ENCODE results near the gene GCSAM. TPM values are rescaled to one million over a fixed set of nuclear protein-coding genes. Genes with fewer than 3 reads are reported as not detected.

Gene GCSAM
- polyA plus RNA-seq, 4 donors = 1.4 to 1.8 (median 1.5) TPM

DNA sequence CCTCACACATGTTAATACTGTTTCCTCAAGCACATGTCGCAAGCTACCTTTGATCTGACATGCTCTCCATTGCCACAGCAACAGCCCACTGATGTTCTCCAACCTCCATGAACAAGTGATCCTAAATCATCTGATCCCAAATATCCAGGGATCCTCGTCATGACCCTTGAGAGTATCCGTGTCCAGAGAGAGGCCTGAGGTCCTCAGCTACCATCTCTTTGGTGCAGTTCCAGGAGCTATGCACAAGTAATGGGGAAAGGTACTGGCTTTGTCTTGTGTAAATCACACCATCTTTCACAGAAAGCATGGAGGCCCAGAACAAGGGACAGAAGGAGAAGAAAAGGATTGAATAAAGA, 2.4 kb downstream of the GCSAM start:
- no peak for DNase-seq (ENCODE audit: low read depth in 4 of 4, low spot score in 3 of 4)

DNA sequence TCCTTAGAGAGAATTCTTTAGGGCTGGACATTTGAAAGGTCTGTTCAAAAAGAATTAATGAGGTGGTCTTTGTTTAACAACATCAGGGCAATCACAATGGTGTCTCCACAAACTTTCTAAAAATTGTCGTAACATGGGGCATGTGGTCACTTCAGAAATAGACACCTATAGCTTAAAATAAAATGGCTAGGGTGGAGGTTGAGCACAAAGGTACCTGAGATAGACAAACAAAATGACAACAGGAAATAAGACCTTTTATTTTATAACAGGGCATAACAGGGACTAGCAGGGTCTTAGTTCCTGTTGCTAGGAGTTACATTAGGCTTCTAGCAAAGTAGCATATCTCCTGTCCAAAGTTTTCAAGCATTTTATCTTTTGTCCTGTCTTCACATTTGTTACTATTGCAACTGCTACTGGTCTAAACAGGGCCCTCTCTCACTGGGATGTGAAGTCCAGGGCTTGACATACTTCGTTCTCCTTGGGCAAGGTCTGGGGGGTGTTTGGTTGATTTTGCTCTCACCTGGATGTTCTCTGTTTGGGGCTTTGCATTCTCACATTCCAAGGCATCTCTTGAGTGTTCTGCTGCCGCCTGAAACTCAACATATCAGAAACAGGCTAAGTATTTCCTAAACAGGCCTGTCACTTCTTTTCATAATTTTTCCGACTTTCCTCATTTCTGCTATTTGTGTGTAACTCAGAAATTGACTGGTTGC, 3.0 kb downstream of the GCSAM start:
- no peak for DNase-seq (ENCODE audit: low read depth in 4 of 4, low spot score in 3 of 4)

DNA sequence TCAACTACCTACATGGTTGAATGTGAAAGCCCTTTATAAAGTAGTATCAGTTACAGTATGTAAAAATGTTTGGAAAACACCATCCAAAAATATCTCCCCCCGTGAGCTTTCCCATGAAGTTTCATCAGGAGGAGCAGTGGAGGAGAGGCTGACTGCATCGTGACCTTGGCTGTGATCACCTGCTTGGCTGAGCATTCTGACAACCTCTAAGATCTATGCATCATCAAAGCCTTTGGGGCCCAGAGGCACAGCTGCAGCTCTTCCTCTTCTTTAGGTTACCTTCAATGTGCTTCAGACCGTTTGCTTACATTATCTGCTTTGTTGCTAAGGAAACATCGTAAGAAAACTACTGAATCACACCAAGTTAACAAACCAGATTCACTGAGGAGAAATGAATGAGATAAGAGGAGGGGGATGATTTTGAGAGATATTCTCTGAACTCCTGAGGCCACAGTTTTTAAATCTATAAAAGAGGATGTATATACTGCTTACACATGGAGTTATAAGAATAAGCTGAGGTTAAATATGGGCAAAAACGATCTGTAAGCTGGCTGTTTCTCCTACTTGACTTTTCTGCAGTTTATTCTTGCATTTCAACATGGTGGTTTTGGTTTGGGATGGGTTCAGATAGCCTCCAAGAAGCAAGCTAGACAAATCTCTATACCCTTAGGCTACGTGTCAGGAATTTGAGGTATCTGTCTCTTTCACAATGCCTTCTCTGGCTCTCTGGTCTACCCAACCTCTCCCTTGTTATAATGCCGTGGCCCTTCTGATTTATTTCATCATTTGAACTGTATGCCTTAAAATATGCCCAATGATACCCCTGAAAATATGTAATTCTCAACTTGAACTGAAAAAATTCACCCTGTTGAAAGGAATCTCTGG, 4.0 kb downstream of the GCSAM start:
- DNase-seq (ENCODE audit: low read depth in 4 of 4, low spot score in 3 of 4) = no peak

DNA sequence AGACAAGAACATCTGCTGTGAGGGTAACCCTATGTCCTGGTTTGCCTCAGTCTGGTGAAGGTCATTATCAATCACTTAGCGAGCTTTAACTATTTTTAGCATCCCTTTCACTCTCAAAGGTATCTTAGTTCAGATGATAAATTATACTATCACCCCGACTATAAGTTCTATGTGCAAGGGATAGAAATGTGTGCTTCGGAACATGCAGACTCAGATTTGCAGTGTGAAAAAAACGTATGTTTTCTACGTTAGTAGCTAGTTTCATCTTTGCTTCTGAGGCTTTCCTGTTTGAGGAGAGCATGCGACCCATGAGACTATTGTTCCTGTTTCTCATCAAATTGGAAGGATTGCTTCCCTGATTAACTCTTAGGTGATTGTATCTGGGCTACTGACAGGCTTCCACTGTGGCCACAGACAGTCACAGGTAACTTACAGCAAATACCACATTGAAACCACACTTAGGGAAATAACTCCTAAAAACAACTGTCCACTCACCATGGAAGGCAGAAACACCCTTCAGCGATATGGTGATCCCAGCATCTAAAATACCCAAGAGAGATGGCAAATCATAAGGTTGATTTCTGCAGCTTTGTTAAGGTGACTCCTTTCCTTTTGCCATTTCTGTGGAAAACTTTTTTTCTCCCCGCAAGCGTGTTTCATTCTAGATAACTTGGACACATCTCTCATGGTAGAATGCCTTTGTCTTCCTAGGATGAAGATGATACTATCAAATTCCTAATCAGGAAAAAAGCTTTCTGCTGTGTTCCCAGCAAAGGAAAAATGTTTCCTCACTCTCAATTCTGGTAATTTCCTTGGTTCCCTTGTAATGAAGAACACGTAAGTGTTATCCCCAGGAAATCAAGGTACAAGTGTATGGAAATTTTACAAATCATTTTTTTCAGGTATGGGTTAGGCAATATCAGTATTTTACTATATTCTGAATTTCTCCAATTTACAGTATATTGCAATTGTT, 5.2 kb downstream of the GCSAM start:
- no peak for DNase-seq (ENCODE audit: low read depth in 4 of 4, low spot score in 3 of 4)

DNA sequence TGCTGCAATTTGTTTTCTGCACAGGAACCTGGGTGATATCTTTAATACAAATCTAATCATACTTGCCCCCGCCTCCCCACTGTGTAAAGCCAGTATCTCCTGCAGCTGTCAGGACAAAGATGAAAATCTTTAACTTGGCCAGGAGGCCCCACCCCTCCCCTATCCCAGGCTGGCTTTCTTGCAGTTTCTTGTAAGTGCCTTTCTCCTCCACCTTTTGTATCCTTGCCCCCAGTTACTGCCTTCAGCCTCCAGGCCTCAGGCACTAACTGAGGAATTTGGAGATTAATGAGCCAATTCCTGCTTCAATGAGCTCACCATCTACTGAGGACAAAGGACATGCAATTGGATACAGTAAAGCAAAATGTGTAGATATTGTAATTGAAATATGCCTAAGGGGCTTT, 6.5 kb downstream of the GCSAM start:
- DNase-seq (ENCODE audit: low read depth in 4 of 4, low spot score in 3 of 4) = peak in 3 of 4 donors; percentile 30 to 56 (median 35)

DNA sequence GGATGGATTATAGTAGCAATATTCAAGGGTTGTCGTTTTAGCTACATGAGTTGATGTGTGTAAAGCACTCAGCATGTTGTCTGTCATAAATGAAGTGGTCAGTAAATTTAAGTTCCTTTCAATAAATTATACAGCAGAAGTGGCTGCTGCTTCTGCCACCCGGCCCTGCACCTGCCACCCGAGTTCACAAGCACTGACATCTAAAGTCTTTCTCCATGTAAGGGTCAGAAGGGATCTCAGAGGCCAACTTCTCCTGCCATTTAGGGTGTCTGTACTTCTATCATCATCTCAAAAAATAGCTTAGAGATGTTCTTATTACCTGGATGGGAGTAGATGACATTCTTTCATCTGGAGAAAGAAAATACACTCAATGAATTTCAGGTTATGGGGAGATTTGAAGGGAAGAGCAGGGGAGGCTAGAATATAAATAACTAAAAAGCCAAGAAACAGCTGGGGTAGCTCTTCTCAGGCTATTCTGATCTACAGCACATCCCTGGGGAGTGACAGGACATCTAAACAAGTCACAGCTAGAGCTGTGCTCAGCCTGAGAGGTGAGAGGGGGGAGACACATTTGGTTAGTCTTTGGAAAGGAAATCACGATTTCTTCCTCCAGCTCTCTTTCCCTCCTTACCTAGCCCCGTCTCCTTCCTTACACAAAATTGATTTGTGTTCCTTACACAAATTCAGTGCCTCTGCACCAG, 8.0 kb downstream of the GCSAM start:
- no peak for DNase-seq (ENCODE audit: low read depth in 4 of 4, low spot score in 3 of 4)

DNA sequence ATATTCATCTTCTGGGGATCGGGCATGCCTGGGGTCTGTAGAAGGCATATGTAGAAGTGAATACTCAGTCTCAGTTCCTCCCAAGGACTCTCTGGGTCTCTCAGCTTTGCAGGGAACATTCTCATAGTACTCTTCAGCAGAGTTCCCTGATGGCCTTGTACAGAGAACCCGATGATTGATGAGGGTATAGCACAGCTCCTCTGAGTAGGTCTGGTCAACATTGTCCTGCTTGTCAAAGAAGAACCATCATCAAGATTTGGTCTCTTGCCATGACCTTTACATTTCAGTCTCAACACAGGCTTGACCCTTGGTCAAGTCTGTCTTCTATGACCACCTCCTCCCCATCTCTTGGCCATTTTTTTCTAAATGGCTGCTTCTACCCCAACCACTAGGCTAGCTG, 9.5 kb downstream of the GCSAM start:
- DNase-seq (ENCODE audit: low read depth in 4 of 4, low spot score in 3 of 4) = no peak

DNA sequence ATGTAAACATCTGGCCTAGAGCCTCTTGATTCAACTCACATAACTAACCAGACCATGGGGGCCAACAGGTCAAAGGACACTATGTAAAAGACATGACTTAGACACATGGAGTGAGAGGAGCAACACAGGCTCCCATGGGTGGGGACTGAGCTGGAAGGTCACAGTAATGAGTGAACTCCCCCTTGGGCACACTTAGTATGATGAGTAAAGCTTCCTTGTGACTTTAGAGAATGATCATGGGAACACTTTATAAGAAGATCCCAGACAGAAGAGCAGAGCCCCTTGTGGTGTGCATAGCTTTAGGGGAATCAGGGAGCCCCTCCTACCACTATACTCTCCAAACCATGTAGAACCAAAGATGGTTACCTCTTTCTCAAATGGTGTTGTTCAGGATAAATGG, 10.2 kb downstream of the GCSAM start:
- DNase-seq (ENCODE audit: low read depth in 4 of 4, low spot score in 3 of 4) = no peak

DNA sequence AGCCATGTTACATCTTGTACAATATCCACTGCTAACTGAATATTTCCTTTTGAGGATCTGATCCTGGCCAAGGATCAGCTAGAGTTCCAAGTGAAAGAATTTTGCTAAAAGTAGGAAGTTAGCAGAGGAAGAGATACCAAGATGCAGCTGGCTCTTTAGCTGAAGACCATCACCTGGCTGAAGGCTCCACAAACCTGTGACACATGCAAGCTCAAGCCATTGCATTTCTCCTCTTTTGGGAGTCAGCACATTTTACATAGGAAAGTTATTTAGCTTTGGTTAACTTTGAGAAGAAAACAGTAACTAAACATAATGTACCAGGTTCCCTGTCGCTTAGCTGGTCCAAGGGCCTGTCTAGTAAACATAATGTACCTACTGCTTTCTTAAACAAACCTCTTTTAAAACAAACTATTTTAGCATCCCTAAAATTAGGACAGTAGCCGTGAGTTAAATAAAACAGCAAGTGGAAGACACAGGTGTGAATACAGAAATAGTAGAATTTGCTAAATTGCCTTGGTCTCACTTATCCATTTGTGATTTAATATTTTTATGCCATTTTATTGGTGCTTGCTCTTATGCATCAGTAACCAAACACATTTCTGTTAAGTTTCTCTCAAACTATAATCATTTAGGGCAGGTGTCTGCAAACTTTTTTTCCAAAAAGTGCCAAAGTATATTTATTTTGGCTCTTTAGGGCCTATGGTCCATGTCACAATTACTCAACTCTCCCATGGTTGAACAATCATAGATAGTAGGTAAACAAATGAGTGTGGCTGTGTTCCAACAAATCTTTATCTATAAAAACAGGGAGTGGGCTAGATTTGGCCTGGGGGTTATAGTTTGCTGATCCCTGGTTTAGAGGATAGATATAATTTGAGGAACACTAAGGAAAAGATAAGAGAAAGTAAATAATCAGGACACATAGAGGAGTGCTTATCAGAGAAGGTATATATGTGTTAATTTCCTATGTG, 11.2 kb downstream of the GCSAM start:
- no peak for DNase-seq (ENCODE audit: low read depth in 4 of 4, low spot score in 3 of 4)

DNA sequence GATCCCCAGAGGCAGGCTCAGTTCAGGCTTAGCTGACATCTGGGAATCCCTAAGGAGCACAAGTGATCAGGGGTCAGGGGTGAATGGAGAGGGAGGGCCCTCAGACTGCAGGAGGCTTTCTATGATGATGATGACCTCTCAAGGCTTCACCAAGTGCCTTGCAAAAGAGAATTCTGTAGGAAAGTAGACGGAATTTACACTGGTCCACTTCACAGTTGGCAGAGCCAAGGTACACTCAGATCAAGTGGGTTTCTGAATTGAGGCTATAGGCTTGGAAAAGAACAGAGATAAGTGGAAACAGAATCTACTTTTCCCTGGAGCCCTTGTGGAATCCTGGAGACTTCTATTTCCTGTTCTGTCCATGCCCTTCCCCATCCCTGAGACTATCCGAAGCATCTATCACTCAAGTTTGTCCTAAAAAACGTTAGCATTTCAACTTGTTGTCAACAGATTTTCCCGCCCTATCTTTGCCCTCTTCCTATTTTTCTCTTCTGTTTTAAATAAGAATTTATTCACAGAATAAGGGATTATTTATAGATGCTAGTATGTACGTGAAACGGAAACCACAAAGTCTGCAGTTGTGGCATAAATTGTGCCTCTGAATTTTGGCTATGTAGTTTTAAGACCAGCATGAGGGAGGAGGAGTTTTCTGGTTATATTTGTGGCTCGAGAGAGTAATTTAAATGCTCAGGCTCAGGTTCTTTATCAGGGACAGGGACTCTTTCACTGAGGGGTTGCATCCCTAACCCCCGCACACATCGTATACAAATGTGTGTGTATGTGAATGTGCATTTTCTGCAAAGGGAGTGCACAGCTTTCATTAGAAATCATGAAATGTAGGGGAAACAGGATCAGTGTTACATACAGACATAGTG, 12.8 kb downstream of the GCSAM start:
- DNase-seq (ENCODE audit: low read depth in 4 of 4, low spot score in 3 of 4) = no peak

DNA sequence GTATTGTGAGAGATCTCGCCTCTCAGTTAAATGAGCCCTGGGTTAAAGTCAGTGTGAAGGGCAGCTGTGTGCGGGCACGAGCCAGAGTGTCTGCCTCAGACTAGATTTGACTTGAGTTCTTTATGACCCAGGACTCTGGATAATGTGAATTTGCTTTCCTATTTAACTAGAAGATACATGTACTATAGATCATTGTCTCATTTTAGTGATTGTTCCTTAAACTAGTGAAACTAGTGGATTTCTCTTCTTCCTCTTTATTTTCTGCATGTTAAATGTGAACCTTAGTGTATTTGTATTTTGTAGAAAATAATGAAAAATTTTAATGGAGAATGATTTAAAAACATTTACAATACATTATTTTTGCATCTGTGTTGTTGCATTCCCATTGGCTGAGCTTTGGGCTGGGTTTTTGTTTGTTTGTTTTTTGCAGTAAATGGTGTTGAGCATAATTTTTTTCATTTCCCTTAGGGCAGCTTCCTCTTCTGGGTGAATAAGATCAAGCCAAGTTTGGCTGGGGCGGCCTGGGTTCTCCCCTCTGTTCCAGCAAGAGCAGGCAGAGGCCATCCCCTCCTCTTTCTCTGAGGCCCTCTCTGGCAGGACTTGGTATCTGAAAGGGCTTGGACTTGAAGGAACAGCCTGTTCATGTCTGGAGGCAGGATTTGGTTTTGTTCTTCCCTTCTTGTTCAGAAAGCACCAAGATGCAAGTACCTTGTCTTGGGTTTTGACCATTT, 15.0 kb downstream of the GCSAM start:
- no peak for DNase-seq (ENCODE audit: low read depth in 4 of 4, low spot score in 3 of 4)

DNA sequence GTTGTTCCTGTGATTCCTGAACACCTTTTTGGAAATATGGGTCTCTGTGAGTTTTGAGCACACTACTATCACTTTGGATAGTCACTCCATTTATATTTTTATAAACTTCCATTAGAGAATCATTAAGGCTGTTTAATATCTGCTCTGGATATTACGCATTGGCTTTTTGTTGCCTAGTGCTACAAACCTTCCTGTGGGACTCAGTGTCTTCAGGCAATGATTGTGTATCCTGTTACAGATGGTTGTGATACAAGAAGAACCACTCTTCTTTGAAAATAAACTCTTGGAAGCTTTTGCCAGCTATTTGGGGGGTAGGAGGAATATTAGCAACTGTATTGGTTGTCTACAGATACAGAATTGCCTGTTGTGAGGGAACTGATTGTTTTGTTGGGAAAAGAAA, 15.6 kb downstream of the GCSAM start:
- DNase-seq (ENCODE audit: low read depth in 4 of 4, low spot score in 3 of 4) = no peak

DNA sequence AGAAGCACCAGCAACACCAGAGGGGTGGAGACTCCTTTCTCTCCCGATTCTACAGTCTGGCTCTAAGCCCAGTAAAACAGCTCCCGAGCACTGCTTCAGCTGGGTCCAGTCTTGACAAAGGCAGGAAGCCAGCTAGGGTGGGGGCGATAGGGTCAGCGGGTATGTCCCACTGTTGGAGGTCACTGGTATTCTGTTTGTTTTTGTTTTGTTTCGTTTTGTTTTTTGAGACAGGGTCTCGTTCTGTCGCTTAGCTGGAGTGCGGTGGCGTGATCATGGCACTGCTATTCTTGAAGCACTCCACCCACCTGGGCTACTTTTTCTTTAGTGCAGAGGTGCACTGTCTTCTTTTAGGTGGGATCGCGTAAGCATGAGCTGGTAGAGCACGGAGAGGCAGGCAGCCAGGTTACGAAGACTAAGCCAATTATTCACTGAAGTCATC, 16.3 kb downstream of the GCSAM start:
- DNase-seq (ENCODE audit: low read depth in 4 of 4, low spot score in 3 of 4) = no peak

DNA sequence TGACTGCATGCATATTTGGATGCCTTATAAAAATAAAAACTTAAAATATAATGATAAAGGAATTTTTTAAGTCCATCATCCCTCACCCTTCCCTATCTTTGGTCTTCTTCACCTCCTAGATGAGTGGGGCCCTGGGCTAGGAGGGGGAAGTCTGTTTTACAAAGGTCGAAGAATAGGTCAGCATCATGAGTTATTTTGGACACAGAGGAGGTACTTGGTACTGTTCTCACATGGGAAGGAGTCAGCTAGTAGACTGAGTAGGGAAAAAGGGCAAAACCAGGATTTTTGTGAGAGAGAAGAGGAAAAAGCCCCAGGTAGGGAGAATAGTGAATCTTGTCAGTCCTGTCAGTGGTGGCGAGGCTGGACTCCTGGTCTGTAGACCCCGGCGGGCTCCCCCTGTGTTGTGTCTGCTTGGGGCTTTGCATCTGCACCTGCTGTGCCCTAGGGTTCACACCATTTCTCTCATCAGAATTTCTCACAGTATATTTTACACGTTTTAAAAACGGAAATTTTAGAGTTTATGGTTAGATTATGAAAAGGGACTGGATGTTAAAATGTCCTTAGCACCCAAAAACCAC, 17.2 kb downstream of the GCSAM start:
- no peak for DNase-seq (ENCODE audit: low read depth in 4 of 4, low spot score in 3 of 4)

DNA sequence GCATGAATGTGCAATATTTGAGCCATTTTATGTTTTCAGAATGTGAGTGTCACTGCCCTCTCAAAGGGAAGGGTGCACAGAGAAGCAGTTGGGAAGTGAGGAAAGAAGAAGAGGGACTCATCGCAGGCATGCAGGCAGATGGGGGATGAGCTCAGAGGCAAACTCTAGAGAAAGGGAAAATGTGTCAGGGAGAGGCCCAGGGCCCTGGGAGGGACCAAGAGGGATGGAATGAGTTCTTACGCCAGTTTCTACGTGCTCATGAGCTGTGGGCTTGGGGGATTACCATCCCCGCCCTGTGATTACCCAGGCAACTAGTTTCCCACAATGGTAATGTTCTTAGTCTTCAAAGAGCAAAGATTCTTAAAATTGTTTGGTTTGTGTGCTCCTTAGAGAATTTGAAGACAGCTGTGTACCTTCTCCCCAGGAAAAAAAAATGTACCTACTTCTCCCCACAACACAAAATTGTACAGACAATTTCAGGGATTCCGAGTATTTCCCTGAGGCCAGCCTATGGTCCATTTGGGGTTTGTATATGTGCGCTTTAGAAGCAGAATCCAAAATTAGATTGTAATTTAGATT, 17.8 kb downstream of the GCSAM start:
- no peak for DNase-seq (ENCODE audit: low read depth in 4 of 4, low spot score in 3 of 4)

DNA sequence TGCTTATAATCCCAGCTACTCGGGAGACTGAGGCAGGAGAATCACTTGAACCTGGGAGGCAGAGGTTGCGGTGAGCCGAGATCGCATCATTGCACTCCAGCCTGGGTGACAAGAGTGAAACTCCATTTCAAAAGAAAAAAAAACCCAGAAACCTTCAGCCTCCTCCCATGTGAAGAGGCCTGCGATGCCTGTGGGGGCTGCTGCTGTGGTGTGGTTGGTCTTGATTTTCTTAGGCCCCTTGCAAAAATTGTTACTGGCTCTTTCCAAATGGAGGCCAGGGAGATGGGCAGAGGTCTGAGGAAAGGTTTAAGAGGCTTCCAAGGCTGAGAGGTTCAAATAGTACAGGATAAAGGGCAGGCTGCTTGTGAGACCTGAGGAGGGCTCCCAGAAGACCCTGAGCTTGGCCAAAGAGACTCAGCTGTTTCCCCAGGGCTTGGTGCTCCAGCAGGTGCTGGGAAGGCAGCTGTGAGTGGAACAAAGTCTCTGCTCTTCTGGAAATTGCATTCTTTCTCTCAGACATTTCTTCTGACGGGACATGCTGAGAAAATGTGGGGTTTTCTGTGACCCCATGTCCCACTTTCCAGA, 18.4 kb downstream of the GCSAM start:
- no peak for DNase-seq (ENCODE audit: low read depth in 4 of 4, low spot score in 3 of 4)
